ENCODE results near the gene ELMOD1.

The ELMOD1 gene

DNA sequence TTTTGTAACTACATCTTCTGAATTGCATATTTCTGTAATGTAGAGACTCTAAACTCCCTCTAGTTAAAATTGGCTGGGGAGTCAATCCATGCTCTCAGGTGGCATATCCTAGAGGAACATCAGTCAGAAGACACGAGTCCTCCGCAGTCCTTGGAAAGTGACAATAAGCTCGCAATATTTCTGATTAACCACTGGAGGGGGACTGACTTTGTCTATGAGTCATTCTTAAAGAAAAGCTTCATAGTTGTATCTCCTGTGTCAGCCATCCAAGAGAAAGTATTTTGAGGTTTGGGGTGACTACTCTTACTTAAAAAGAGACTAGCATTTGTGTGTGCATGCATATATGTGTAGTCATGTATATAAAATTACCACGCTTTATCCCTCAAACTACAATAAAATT, 60.7 kb downstream of the ELMOD1 start:
- DNase-seq, result no peak

DNA sequence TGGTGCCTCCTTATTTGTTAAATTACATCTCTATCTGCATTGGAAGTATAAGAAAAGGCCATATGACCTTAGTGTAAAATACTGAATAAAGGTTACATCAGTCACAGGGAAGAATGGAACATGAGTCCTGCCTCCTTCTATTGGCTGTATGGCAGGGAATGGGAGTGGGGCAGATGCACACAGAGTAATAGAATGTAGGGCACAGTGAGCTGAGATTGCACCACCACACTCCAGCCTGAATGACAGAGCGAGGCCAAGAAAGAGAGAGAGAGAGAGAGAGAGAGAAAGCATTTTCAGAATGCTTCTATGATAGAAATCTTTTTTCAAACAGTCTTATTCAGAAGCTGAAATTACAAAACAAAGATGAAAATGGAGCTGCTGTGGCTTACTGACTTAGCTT, 62.1 kb downstream of the ELMOD1 start:
- DNase-seq, result no peak

DNA sequence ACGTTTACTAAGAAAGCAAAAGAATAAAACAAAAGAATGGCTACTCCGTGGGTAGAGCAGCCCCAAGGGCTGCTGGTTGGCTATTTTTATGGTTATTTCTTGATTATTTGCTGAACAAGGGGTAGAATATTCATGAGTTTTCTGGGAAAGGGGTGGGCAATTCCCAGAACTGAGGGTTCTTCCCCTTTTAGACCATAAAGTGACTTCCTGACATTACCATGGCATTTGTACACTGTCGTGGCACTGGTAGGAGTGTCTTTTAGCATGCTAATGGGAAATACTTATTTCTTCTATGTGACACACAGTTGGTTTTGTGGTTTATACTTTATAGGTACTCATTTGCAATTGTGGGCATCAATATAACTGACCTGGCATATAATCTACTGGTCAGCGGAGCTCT, 64.7 kb downstream of the ELMOD1 start:
- DNase-seq, result no peak

DNA sequence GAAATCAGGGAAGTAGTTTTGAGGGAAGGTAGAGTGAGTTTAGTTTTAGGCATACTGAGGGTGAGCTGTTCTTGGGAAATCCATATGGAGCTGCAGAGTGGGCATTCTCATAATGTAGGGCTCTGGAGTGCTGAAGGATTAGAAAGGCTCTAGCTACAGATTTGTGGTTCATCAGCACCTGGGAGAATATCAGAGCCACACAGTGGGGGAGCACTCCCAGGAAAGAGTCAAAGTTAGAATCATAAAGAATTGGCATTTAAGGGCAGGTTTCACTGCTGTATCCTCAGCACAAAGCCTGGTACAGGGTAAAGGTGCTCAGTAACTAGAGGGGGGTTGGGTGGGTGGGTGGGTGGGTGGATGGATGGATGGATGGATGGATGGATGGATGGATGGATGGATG, 68.4 kb downstream of the ELMOD1 start:
- DNase-seq, result no peak

DNA sequence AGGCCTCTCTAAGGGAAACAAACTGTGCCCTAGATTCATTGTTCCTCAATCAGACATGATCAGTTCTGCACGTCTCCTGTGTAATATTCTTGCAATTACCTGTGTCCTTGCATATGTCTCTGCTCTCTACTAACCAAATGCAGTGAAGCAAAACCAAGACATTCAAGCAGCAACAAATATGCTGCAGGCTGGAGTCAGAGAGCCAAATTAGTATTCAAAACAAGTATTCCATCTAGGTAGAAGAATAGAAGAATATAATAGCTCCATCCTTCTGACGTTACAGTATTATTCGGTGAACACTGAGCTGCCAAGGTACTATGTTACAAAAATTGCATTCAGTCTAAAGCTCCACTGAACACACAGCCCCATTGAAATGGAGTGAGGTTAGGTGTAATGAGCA, 69.1 kb downstream of the ELMOD1 start:
- no peak for DNase-seq

DNA sequence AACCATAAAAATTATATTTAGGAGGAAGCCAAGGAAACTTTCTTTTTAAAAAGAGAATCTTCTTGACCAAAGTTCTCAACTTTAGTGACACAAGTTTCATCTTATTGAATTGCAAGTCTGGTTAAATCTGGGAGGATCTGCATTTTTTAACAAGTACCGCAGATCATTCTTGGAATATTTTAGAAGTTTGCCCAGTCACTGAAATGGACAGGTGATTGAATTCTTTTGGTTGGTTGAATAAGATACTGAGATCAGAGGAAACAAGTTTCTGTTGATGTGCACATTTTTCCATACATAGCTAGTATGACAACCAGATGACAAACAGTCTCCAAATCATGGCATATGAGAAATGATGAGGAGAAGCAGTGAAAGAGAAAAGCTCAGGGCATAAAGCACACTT, 70.7 kb downstream of the ELMOD1 start:
- no peak for DNase-seq

- DNase-seq, result no peak
These were observed 74.1 kb downstream of the ELMOD1 start for GRCh38 chr11:107665018-107665417.

- DNase-seq, result no peak
These were observed 76.1 kb downstream of the ELMOD1 start for GRCh38 chr11:107666911-107667613.

DNA sequence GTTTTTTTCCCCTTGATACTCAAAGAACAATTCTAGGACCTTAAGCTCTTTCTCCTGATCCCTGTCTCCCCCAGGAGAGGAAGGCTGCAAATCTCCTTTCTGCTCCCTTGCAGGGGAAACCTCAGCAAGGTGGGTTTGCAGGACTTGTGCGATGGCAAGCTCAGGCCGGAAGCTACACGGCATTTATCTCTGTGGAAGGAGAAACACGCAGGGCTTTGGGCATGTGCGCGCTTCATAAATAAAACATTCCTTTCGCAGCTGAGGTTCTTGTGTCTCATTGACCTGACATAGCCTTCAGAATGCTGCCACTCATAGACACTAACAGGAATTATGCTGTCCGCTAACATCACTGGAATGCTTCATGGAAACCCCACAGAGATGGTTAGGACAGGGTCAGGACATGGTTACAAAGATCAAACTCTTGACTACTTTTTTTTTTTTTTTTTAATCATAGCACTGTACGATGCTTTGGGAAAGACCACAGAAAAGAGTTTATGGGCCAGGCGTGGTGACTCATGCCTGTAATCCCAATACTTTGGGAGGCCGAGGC, 78.3 kb downstream of the ELMOD1 start:
- DNase-seq, result no peak

DNA sequence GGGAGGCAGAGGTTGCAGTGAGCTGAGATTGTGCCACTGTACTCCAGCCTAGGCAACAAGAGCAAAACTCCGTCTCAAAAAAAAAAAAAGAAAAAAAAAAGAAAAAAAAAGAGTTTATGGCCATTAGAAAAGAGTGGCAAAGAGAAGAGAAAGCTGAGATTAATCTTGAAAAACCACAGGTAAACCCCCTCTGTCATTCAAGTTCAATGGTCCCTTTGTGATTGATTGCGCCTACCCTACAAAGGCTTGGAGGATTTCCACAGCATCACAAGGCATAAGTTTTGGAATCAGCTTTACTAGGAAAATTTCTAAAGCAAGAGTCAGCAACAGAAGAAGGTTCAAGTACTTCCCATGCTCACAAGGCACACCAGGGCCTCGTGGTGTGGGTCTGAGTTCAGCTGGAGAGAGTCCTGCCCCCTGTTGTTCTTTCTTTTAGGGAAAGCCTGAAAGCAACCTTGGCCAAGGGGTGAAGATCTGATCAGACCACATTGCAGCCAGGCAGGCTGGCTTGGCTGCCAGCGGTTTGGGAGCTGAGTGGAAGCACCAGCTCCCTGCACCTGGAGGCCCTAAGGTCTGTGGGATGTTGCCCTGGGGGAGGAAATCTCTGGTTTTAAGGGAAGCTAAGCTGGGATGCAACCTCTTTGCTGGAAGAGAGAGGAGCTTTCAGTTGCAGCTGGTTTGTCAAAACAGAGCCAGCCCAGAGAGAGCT, 79.1 kb downstream of the ELMOD1 start:
- no peak for DNase-seq

DNA sequence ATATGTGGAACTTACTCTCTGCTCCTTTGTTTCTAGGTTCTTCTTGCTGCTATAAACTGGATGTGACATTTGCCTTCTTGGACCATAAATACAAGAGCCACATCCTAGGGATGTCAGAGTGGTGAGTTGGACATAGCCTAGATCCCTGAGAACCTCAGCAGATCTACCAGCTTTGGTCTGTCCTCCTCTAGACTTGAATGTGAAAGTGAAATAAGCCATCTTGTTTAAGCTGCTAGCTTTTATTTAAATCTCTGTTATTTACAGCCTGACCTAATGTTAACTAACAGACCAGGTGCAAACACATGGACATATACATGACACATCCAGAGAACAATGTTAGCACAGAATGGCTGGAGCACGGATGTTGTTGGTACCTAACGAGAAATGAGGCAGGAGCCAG, 85.0 kb downstream of the ELMOD1 start:
- DNase-seq, result no peak

DNA sequence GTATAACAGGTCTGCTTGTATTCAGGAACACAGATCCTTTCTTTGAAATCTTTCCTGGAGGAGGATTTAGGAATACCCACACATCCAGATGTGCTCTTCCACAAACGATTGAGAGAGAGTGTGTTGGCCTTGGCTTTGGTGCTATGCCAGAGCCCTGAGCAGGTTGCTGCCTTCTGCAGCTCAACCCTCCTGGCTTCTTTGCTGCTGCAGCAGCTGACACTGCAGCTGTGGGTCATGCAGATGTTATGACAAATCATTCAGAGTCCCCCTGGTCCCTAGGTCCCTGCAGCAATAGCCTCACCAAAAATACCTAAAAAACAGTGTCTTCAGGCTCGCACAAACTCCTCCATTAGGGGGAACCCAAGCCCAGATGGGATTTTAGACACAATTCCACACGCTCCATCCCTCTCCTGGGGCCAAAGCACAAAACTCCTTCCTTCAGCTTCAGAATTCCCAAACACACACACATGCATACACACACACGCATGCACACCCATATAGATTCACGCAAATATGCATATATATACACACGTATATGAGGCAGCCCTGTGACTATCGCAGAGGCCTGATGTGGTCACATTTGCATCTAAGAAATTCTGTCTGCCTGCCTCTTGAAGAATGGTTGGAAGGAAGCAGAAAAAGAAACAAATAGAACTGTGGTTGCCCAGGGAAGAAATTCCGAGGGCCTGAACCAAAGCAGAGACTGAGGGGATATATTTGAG, 85.5 kb downstream of the ELMOD1 start:
- no peak for DNase-seq

DNA sequence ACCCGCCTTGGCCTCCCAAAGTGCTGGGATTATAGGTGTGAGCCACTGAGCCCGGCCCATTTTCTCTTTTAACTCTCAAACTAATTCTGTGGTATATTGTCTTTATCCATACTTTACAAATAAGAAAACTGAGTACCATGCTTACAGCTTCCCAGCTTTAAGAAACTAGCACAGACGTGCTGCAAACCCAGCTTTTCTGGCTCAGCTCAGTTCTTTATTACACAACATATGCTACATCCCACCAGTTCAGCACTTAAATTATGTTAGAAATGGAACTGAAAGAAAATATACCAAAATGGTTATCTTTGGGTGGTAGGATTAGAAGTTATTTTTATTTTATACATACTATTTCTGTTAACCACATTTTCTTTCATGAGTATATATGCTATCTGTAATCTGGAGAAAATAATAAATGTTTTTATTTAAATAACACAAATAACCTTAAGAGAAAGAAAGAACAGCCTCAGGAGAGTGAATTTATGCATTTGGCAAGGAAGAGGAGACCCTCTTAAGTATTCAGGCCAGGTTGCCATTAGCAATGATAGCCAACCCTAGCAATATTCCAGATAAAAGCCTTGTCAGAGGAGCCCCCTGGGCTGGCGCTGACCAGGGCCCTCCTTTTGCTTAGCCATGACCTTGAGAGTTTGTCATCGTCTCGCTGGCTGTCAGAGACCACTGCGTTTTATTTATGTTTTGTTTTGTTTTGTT, 87.1 kb downstream of the ELMOD1 start:
- no peak for DNase-seq

GRCh38 chr11:107678632-107678971, 87.7 kb downstream of the ELMOD1 start:
- DNase-seq, result no peak

DNA sequence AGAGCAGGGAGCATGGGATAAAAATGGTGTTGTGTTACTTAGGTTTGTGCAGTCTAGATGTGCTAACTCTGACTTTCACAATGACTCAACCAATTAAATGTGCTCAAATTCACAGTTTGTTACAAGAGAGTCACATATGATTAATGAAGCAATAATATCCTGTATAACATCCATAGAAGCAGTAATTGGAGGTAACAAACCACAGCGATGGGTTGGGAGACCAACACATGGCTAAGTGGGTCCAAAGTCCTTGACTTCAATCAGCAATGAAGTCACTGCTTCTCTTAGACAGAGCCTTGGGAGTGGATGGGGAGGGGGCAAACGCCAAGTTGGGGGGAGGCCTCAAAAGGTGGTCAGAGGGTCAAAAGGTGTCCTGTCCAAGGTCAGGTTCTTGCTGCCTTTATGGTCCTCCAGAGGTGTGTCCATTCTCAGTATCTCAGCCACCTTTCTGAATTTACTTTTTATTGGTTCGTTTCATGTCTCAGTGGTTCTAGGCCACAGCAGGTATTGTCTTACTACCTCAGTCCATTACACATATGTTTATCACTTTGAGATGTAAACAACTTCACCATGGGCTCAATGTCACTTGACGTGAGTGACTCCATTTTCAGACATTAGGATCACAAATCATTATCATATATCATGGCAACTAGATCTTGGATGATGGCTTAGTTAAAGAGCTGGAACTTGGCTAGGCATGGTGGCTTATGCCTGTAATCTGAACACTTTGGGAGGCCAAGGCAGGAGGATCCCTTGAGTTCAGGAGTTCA, 88.5 kb downstream of the ELMOD1 start:
- DNase-seq, result no peak

GRCh38 chr11:107682171-107682570, 91.2 kb downstream of the ELMOD1 start:
- DNase-seq, result no peak

GRCh38 chr11:107682572-107682971, 91.6 kb downstream of the ELMOD1 start:
- DNase-seq, result no peak

DNA sequence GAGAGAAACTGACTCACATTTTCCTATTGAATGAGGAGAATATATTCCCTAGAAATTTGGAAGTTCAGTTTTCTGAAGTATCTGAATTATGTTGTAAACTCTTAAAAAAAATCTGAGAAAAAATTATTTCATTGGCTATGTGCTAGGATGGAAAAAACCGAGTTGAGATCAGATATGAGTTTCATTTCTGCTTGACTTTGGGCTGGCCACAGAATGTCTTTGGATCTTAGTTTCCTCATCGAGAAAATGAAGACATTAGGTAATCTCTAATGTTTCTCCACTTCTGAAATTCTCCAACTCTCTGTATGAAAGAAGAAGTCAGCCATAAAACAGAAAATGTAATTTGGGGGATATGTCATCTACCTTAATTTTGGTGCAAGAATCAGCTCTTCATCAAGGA, 92.1 kb downstream of the ELMOD1 start:
- DNase-seq, result no peak

GRCh38 chr11:107683807-107684206, 92.9 kb downstream of the ELMOD1 start:
- DNase-seq, result no peak

DNA sequence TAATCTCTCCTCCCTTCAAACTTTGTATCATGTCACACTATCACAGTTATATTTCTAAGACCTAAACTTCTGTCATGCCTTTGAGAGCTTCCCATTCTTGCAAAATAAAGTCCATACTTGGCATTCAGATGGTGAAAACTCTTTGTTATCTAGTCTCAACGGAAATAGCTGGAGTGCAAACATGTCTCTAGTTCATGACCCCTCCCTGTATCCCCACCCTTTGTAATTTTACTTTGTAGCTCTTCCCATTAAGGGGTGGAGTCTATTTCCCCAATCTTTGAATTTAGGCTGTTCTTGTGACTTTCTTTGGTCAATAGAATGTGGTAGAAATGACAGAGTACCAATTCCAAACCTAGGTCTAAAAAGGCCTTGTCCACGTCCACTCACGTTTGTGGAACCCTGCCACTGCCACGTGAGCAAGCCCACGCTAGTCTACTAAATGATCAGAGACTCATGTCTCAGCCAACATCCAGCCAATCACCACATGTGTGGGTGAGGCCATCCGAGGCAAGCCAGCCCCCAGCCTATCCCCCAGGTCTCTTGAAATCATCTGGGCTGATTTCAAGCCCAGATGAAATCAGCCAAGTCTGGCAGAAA, 97.5 kb downstream of the ELMOD1 start:
- no peak for DNase-seq

DNA sequence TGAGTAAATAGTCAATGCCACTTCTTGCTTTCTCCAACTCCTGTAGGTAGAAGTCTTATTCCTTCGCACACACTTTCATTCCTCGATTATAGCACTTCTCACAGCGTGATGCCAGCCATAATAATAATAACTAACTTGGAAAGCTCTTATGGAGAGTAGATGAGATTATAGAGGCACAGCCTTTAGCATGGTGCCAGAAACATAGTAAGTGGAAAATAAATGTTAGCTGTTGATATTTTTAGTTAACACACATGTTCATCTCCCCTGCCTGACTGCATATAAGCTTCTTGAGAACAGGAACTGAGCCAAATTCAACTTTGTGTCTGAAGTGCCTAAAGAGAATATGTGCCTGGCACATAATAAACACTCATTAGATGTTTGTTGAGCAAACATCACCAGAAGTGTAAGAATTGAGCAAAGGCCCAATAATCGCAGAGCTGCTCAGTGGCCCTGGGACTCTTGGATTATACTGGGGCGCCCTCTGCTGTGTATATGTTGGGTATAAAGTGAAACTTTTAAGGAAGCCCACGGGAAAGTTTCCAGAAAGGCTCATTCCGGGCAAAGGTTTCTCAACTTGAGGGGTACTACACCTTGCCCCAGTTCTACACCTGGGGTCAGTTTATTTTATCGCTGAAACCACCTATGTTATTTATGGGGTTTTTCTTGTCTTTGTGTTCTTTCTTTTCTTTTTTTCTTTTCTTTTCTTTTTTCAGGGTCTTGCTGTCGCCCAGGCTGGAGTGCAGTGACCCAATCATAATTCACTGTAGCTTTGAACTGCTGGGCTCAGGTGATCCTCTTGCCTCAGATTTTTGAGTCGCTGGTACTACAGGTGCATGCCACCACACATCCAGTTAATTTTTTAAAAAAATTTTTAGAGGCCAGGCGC, 98.6 kb downstream of the ELMOD1 start:
- peak; percentile 41 for DNase-seq

All from NCI-H226 (cell line).